ENCODE measurements around the gene GRIP2. TPM values are rescaled to one million over a fixed set of nuclear protein-coding genes. Genes with fewer than 3 reads are reported as not detected.

GRIP2 gene
- total RNA-seq, 1 donor from 2014 or later, result 0.06 TPM

GRCh38 chr3:14508505-14508819 is 31.7 kb downstream of the GRIP2 start:
- no peak for DNase-seq (ENCODE audit: extremely low read depth, low read depth, low spot score)

- no peak for DNase-seq (ENCODE audit: extremely low read depth, low read depth, low spot score)
Observed at GRCh38 chr3:14507757-14508504, 32.2 kb downstream of the GRIP2 start.

- no peak for DNase-seq (ENCODE audit: extremely low read depth, low read depth, low spot score)
Observed at GRCh38 chr3:14507305-14507741, 32.8 kb downstream of the GRIP2 start.

- DNase-seq (ENCODE audit: extremely low read depth, low read depth, low spot score), result no peak
Observed at GRCh38 chr3:14506626-14507304, 33.4 kb downstream of the GRIP2 start.

- DNase-seq (ENCODE audit: extremely low read depth, low read depth, low spot score), result no peak
Observed at GRCh38 chr3:14505803-14506500, 34.2 kb downstream of the GRIP2 start.

GRCh38 chr3:14505001-14505802 is 34.9 kb downstream of the GRIP2 start:
- no peak for DNase-seq (ENCODE audit: extremely low read depth, low read depth, low spot score)

GRCh38 chr3:14503706-14504065 is 36.5 kb downstream of the GRIP2 start:
- DNase-seq (ENCODE audit: extremely low read depth, low read depth, low spot score), result no peak

GRCh38 chr3:14503033-14503705 is 37.0 kb downstream of the GRIP2 start:
- no peak for DNase-seq (ENCODE audit: extremely low read depth, low read depth, low spot score)

DNA sequence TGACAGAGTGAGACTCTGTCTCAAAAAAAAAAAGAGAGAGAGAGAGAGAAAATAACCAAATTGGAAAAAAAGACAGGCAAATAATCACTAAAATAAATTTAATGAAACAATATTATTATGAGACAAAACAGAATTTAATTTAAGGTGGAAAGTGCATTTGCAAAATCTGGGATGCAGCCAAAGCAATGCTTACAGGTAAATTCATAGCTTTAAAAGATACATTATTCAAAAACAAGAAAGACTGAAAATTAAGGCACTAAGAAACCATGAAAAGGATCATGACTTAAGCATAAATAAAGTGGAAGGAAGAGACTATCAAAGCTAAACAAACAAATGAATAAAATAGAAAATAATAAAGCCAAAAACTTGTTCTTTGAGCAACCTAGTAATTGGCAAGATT is 37.7 kb downstream of the GRIP2 start:
- DNase-seq (ENCODE audit: extremely low read depth, low read depth, low spot score), result no peak

- no peak for DNase-seq (ENCODE audit: extremely low read depth, low read depth, low spot score)
Observed at GRCh38 chr3:14497321-14497720, 42.8 kb downstream of the GRIP2 start.

DNA sequence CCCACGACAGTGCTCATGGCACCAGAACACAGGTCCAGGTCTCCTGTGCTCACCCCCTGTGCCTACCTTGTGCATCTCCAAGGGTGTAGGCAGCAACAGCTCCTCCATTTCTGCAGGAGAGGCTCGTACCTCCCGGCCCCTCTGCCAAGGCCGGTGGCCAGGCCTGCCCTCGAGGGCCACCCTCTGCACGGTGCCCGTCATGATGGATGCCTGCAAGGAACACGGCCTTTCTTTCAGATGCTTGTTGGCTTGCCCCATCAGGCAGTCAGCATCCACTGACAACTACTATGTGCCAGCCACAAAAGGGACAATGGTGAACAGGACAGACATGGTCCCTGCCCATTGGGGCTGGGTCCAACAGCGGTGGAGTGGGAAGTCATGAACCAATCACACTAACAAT is 43.8 kb downstream of the GRIP2 start:
- DNase-seq (ENCODE audit: extremely low read depth, low read depth, low spot score), result no peak

DNA sequence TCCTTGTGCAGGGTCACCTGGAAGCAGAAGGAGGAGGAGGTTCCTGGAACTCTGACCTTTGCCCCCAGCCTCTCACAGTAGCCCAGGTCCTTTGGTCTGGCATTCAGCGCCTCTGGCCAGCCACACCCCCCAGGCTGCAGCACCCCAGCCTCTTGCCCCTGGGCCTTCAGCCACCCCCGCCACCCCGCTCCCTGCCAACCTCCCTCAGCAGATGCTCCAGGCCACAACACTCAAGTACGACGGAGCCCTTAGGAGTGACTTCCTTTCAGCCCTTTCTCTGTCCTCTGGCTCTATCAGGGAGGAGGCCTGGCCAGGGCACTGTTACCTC is 45.2 kb downstream of the GRIP2 start:
- no peak for DNase-seq (ENCODE audit: extremely low read depth, low read depth, low spot score)

GRCh38 chr3:14494279-14494972 is 45.7 kb downstream of the GRIP2 start:
- DNase-seq (ENCODE audit: extremely low read depth, low read depth, low spot score), result no peak

DNA sequence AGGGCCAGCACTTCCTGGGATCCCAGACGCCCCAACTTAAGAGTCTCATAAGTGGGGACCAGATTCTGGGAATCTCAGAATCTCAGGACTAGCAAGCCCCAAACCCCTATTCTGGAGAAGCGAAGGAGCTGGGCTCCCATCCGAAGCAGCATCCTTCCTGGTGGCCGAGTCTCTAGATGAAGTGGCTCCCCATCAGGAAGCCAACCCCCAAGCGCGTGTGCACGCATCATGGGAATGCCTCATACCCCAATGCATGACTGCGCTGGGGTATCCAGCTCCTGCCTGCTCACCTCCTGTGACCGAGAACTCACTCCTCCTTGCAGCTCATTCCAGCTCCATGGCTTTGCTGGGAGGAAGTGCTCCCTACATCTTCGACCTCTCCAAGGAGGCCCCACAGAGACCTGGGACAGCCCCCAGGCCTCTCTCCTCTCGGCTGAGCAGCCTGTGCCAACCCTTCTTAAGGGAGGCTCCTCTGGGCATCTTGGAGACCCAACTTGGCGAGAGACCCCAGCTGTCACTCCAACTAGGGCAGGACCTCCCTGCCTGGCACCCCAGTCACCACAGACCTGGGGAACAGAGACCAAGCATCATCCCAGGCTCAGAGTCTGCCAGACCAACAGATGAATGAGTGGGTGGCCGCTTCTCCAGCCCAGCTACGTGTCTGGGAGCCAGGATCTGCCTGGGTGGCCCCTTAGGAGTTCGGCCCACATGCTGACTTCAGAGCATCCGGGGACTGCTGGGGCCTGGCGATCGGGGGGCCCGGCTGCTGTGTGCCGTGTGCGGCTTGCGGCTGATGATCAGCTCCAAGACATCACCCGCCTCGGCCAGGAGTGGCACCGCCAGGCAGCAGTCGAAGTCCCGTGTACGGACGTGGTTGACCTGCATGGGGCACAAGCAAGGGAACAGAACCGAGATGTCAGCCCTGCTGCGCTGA is 46.9 kb downstream of the GRIP2 start:
- no peak for DNase-seq (ENCODE audit: extremely low read depth, low read depth, low spot score)

DNA sequence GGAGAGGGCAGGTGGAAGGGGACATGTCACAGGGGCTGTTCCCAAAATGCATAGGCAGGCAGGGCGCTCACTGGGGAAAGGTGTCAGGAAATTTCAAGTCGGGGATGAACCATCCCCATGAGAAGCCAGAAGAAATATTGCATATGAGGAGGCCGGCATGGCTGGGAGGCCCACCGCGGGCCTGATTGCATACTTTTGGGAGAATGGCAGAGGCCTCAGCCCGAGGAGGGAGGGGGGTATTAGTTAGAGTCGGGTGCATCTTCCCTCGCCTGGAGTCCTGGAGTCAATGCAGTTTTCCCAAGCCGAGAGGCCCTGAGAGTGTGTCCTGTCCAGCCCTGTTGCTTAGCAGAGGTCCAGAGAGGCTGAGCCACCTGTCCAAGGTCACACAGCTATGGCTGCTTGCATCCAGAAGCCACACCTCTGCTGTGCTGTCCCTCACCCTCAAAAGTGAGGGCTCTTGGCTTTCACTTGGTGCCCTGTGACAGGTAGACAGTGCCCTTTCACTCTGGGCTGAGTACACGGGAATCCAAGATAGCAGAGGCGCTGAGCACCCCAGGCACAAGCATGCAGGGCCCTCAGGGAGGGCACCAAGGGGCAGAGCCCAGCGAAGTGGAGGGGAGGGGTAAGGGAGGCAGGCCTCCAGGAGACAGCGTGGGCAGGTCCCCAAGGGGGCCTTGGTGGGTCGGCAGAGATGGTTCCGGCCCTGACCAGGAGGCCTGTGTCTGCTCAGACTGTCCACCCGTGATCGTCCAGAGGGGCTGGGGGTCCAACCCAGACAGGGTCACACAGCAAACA is 48.5 kb downstream of the GRIP2 start:
- DNase-seq (ENCODE audit: extremely low read depth, low read depth, low spot score), result no peak

GRCh38 chr3:14490831-14491230 is 49.3 kb downstream of the GRIP2 start:
- no peak for DNase-seq (ENCODE audit: extremely low read depth, low read depth, low spot score)

- no peak for DNase-seq (ENCODE audit: extremely low read depth, low read depth, low spot score)
Observed at GRCh38 chr3:14490255-14490654, 49.9 kb downstream of the GRIP2 start.

- DNase-seq (ENCODE audit: extremely low read depth, low read depth, low spot score), result no peak
Observed at GRCh38 chr3:14489641-14490040, 50.5 kb downstream of the GRIP2 start.

All from glomerular endothelial cell (primary cell).